Brain microvascular endothelial cell (primary cell): Measurements from ENCODE around the gene EDAR.

Experiments
- DNase-seq: peaks from one replicate; pipeline ENCODE4 v3.0.0-alpha.2; 2020
- H3K27ac ChIP-seq: fragments of 250-450 bp; sonication (Bioruptor Pico); 2 replicates; pipeline ENCODE4 v1.5.1; 2020; ENCODE audit warnings: mild to moderate bottlenecking, moderate library complexity
- H3K27me3 ChIP-seq: fragments of 250-450 bp; sonication (Bioruptor Pico); replicated peaks from 2 replicates; pipeline ENCODE4 v1.5.1; 2020; ENCODE audit warnings: mild to moderate bottlenecking
- H3K36me3 ChIP-seq: fragments of 250-450 bp; sonication (Bioruptor Pico); replicated peaks from 2 replicates; pipeline ENCODE4 v1.5.1; 2020; ENCODE audit warnings: mild to moderate bottlenecking
- H3K4me3 ChIP-seq: 2 replicates; pipeline ENCODE4 v1.5.1; 2011; ENCODE audit warnings: low read depth, mild to moderate bottlenecking, control low read depth, low read length, moderate library complexity
- in situ Hi-C: cut with HindIII; loops from 2 replicates; pipeline ENCODE4 v1.10.0; 2017; ENCODE audit warnings: low sequenced_read_pairs, low pct_ligation_motif_present
- TF ChIP-seq, protein P1 (sequence below): IDR thresholded peaks from 2 replicates; pipeline ENCODE4 v1.5.1; 2011; ENCODE audit warnings: low read depth, mild to moderate bottlenecking, moderate library complexity, low read length, control low read depth, inconsistent platforms; ENCODE audit errors: missing control alignments

Gene EDAR

DNA sequence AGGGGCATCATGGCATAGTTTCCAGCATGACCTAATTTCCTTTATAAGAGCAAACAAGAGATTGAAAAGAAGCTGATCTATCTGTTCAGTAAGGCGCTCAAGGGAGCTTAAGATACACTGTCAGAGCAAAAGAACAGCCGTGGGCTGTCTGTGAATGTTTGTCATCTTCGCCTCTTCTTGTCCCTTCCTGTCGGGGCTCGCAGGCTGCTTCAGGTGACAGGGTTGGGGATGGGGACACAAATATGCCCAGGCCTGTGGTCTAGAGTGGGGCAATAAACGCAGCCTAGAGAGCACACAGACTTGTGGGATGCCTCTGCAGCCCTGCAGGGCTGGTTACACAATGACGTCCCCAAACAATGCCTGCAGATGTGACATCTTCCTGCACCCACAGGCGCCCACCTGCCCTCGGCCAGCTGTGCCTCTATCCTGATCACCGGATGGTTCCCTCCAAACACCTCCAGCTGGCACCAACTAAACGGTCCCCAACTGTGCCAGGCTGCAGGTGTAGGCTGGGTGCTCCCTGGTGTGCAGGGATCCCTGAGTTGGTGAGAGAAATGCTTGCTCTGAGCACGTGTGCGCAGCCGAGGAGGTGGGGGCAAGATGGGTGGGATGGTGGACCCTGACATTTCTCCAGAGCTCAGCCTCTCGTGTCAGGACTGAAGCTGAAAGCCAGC lies 72.8 kb downstream of the EDAR start:
- Histone ChIP-seq H3K4me3 (no peak overlapping the region), H3K36me3 (no peaks in the 10 kb centered on the region), H3K27ac (no peak overlapping the region), H3K27me3 (peaks cover 7% of the 10 kb centered on the region)
- in situ Hi-C loops, result no loop called here
- DNase-seq, result no peak
- TF ChIP-seq, protein P1, sequence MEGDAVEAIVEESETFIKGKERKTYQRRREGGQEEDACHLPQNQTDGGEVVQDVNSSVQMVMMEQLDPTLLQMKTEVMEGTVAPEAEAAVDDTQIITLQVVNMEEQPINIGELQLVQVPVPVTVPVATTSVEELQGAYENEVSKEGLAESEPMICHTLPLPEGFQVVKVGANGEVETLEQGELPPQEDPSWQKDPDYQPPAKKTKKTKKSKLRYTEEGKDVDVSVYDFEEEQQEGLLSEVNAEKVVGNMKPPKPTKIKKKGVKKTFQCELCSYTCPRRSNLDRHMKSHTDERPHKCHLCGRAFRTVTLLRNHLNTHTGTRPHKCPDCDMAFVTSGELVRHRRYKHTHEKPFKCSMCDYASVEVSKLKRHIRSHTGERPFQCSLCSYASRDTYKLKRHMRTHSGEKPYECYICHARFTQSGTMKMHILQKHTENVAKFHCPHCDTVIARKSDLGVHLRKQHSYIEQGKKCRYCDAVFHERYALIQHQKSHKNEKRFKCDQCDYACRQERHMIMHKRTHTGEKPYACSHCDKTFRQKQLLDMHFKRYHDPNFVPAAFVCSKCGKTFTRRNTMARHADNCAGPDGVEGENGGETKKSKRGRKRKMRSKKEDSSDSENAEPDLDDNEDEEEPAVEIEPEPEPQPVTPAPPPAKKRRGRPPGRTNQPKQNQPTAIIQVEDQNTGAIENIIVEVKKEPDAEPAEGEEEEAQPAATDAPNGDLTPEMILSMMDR, result no peak

DNA sequence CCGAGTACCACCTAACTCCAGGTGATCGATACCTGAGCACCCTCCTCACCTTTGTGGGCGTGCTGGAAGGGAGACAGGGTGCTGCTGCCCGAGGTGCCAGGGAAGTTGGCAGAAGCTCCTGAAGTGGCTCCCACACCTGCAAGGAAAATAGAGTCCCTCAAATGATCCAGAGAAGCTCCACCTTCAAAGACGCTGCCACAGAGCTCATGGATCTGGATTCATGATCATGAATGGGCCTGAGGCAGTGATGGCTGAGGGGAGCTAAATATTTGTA lies 76.5 kb downstream of the EDAR start:
- TF ChIP-seq, protein P1, result no peak
- Histone ChIP-seq H3K36me3 (no peaks in the 10 kb centered on the region), H3K27ac (no peak overlapping the region), H3K4me3 (no peak overlapping the region), H3K27me3 (peaks cover 3% of the 10 kb centered on the region)
- no peak for DNase-seq
- in situ Hi-C loops, result no loop called here

DNA sequence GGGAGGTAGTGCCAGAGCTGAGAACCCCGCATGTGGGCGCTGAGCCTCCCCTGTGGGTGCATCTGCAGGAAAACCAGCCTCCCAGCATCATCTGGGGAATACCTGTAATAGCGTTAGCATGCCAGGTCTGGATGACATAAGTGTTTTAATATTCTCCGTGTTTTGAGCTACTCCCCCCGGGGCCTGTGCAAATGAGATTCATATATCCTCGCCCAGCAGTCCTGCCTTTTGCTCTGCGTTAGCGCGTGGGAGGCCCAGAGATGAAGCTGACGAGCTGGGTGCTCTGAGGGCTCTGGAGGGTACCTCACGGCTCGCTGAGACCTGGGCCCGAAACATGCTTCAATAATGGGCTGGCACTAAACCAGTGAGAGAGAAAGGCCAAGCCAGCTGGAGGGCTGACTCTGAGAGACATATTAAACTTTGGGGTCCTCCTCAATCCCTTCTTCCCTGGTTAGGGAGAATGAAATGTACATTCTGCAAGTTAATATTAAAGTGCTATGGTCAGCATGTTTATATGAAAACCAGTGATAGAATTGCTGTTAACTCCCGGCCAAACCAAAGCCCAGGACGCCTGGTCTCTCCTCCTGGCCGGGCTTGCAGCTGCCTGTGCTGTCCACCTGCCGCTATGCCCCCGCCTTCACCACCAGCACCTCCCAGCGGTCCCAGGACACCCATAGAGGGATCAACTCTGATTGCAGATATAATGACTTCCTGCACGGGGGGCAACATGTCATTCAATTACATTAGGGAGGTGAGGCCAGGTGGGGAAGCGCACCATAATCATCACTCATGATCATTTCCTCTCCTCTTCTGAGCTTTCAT lies 77.0 kb downstream of the EDAR start:
- TF ChIP-seq, protein P1, result no peak
- no peak overlapping the region for H3K4me3 ChIP-seq
- H3K27ac ChIP-seq, result no peak overlapping the region
- DNase-seq, result no peak
- H3K27me3 ChIP-seq, result peaks cover 2% of the 10 kb centered on the region
- in situ Hi-C loops, result no loop called here
- no peaks in the 10 kb centered on the region for H3K36me3 ChIP-seq

DNA sequence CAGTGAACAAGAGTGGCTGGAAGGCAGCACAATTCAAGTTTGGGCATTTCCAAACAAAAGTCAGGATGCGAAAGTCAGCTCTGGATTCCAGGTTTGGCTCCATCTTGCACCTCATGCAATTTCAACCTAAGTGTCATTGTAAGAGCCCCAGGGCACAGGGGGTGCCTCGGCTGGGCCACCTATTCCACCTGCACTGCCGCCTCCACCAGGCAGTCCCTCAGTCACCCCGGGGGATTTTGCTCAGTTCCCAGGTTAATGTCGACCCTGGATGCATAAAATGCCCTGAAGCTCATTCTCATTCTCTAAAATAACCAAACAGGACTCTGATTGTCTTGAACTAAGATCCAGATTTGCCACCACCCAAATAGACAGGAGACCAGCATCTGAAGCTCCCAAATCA lies 77.6 kb downstream of the EDAR start:
- Histone ChIP-seq H3K36me3 (no peaks in the 10 kb centered on the region), H3K27me3 (no peaks in the 10 kb centered on the region), H3K27ac (no peak overlapping the region), H3K4me3 (no peak overlapping the region)
- in situ Hi-C loops, result no loop called here
- TF ChIP-seq, protein P1, result no peak
- DNase-seq, result no peak

DNA sequence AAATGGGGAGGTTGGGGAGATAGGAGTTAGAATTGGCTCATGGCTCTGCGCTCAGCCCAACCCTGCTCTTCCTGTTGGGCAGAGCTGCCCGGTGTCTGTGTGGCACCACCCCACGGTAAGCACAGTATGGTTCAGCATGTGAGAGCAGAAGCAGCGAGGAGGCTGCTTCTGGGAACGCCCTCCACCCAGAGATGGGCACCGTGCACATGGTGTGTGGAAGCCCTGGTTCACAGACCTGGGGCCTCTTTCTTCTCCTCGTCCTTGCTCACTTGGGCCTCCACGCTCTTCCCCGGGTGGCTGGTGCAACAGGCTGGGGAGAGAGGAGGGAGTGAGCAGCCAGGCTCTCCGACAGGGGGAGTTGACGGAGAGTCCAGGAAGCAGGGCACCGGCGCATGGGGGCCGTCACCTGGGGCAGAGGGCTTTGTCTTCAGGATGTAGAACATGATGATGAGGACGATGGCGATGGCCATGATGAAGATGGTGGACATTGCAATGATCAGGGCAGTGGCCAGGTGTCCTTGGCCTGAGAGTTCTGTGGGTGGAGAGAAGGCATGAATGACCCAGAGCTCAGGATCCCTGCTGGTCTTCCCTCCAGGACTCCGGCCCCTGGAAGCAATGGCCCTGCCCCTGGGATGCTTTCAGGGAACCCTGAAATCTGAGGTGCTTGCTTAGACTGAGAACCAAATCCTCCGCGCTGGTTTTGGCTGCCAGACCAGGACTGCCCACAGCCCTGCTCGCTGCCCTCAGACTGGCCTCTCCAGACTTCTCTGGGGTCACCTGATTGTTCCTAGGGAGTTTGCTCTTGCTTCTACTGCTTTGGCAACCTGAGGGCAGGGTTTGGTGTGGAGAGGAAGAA lies 78.3 kb downstream of the EDAR start:
- TF ChIP-seq, protein P1, result no peak
- H3K27me3 ChIP-seq, result no peaks in the 10 kb centered on the region
- no peak for DNase-seq
- no peak overlapping the region for H3K27ac ChIP-seq
- no peak overlapping the region for H3K4me3 ChIP-seq
- no peaks in the 10 kb centered on the region for H3K36me3 ChIP-seq
- in situ Hi-C loops, result no loop called here
